ENCODE measurements around the gene PLXNA4. TPM values are rescaled to one million over a fixed set of nuclear protein-coding genes. Genes with fewer than 3 reads are reported as not detected.

Gene PLXNA4
- total RNA-seq, 1 donor from 2014 or later, result 0.38 TPM

- H3K36me3 Mint-ChIP-seq (ENCODE audit: insufficient read depth), result no peaks in the 10 kb centered on the region
- no peak overlapping the region for H3K4me3 Mint-ChIP-seq (ENCODE audit: low read depth)
- no peak overlapping the region for H3K27ac Mint-ChIP-seq
- DNase-seq (ENCODE audit: low spot score, unreplicated experiment), result no peak
- peaks cover 13% of the 10 kb centered on the region for H3K27me3 Mint-ChIP-seq
- peaks cover 1% of the 10 kb centered on the region for H3K4me1 Mint-ChIP-seq (ENCODE audit: low read depth)
- no peak for TF ChIP-seq CTCF (IDR thresholded peaks at IDR 0.05; ENCODE audit: unreplicated experiment)
- H3K9me3 Mint-ChIP-seq (ENCODE audit: low read depth), result no peaks in the 10 kb centered on the region
Observed at GRCh38 chr7:132210821-132211220, 365.4 kb downstream of the PLXNA4 start.

GRCh38 chr7:132207782-132208181 is 368.5 kb downstream of the PLXNA4 start:
- H3K36me3 Mint-ChIP-seq (ENCODE audit: insufficient read depth), result no peaks in the 10 kb centered on the region
- no peaks in the 10 kb centered on the region for H3K9me3 Mint-ChIP-seq (ENCODE audit: low read depth)
- H3K4me1 Mint-ChIP-seq (ENCODE audit: low read depth), result peaks cover 1% of the 10 kb centered on the region
- DNase-seq (ENCODE audit: low spot score, unreplicated experiment), result no peak
- no peak overlapping the region for H3K4me3 Mint-ChIP-seq (ENCODE audit: low read depth)
- no peak for TF ChIP-seq CTCF (IDR thresholded peaks at IDR 0.05; ENCODE audit: unreplicated experiment)
- H3K27me3 Mint-ChIP-seq, result peaks cover 11% of the 10 kb centered on the region
- H3K27ac Mint-ChIP-seq, result no peak overlapping the region

GRCh38 chr7:132207211-132207610 is 369.1 kb downstream of the PLXNA4 start:
- Mint-ChIP-seq H3K27ac (no peak overlapping the region), H3K27me3 (peaks cover 11% of the 10 kb centered on the region), H3K4me1 (ENCODE audit: low read depth) (peaks cover 1% of the 10 kb centered on the region), H3K9me3 (ENCODE audit: low read depth) (no peaks in the 10 kb centered on the region), H3K4me3 (ENCODE audit: low read depth) (no peak overlapping the region), H3K36me3 (ENCODE audit: insufficient read depth) (no peaks in the 10 kb centered on the region)
- no peak for TF ChIP-seq CTCF (IDR thresholded peaks at IDR 0.05; ENCODE audit: unreplicated experiment)
- no peak for DNase-seq (ENCODE audit: low spot score, unreplicated experiment)

GRCh38 chr7:132206594-132206993 is 369.7 kb downstream of the PLXNA4 start:
- H3K4me1 Mint-ChIP-seq (ENCODE audit: low read depth), result peaks cover 1% of the 10 kb centered on the region
- no peaks in the 10 kb centered on the region for H3K36me3 Mint-ChIP-seq (ENCODE audit: insufficient read depth)
- peaks cover 11% of the 10 kb centered on the region for H3K27me3 Mint-ChIP-seq
- DNase-seq (ENCODE audit: low spot score, unreplicated experiment), result no peak
- H3K27ac Mint-ChIP-seq, result no peak overlapping the region
- no peak for TF ChIP-seq CTCF (IDR thresholded peaks at IDR 0.05; ENCODE audit: unreplicated experiment)
- H3K9me3 Mint-ChIP-seq (ENCODE audit: low read depth), result no peaks in the 10 kb centered on the region
- H3K4me3 Mint-ChIP-seq (ENCODE audit: low read depth), result no peak overlapping the region

- no peak for TF ChIP-seq CTCF (IDR thresholded peaks at IDR 0.05; ENCODE audit: unreplicated experiment)
- peaks cover 1% of the 10 kb centered on the region for H3K4me1 Mint-ChIP-seq (ENCODE audit: low read depth)
- H3K27ac Mint-ChIP-seq, result no peak overlapping the region
- no peak overlapping the region for H3K4me3 Mint-ChIP-seq (ENCODE audit: low read depth)
- no peak for DNase-seq (ENCODE audit: low spot score, unreplicated experiment)
- no peaks in the 10 kb centered on the region for H3K36me3 Mint-ChIP-seq (ENCODE audit: insufficient read depth)
- H3K9me3 Mint-ChIP-seq (ENCODE audit: low read depth), result no peaks in the 10 kb centered on the region
- peaks cover 11% of the 10 kb centered on the region for H3K27me3 Mint-ChIP-seq
Observed at GRCh38 chr7:132205509-132205908, 370.8 kb downstream of the PLXNA4 start.

Measured in progenitor cell of endocrine pancreas (in vitro differentiated cells).